Neural progenitor cell (in vitro differentiated cells): Measurements from ENCODE around the gene NAA25. TPM values are rescaled to one million over a fixed set of nuclear protein-coding genes. Genes with fewer than 3 reads are reported as not detected.
"Not testable (repeated sequence)": the region's sequence is repeated elsewhere in the genome, so short reads cannot be mapped to it uniquely, and the experiment has no call there.

Source experiments
- DNase-seq: peaks from one replicate; pipeline ENCODE4 v3.0.0-alpha.2; 2016; ENCODE audit warnings: low spot score
- H2AFZ ChIP-seq: fragments of 200-600 bp; sonication (generic); replicated peaks from 2 replicates; pipeline ENCODE4 v1.6.1; 2016; ENCODE audit warnings: antibody characterized with exemption
- H3F3A ChIP-seq: fragments of 200-600 bp; sonication (generic); 2 replicates; pipeline ENCODE4 v1.6.1; 2016; ENCODE audit warnings: antibody characterized with exemption, low read depth
- H3K27ac ChIP-seq: fragments of 200-600 bp; sonication (generic); 2 replicates; pipeline ENCODE4 v1.5.1; 2016; ENCODE audit warnings: mild to moderate bottlenecking
- H3K27me3 ChIP-seq: fragments of 200-600 bp; sonication (generic); 2 replicates; pipeline ENCODE4 v1.6.1; 2016; ENCODE audit warnings: mild to moderate bottlenecking, moderate library complexity
- H3K36me3 ChIP-seq: fragments of 200-600 bp; sonication (generic); 2 replicates; pipeline ENCODE4 v1.5.1; 2016
- H3K4me1 ChIP-seq: fragments of 200-600 bp; sonication (generic); 2 replicates; pipeline ENCODE4 v1.6.1; 2016; ENCODE audit warnings: mixed run types
- H3K4me2 ChIP-seq: fragments of 200-600 bp; sonication (generic); 2 replicates; pipeline ENCODE4 v1.6.1; 2016
- H3K4me3 ChIP-seq: fragments of 200-600 bp; sonication (generic); 2 replicates; pipeline ENCODE4 v1.5.1; 2016
- H3K79me2 ChIP-seq: fragments of 200-600 bp; sonication (generic); 2 replicates; pipeline ENCODE4 v1.6.1; 2016; ENCODE audit warnings: low read depth
- H3K9ac ChIP-seq: fragments of 200-600 bp; sonication (generic); 2 replicates; pipeline ENCODE4 v1.6.1; 2016
- H3K9me3 ChIP-seq: fragments of 200-600 bp; sonication (generic); 2 replicates; pipeline ENCODE4 v1.5.1; 2016; ENCODE audit warnings: low read depth
- H4K20me1 ChIP-seq: fragments of 200-600 bp; sonication (generic); 2 replicates; pipeline ENCODE4 v1.6.1; 2016; ENCODE audit warnings: low read depth
- H3K27ac Mint-ChIP-seq: 3 replicates; pipeline ENCODE4 v1.8.0; 2021; ENCODE audit warnings: mixed read lengths
- H3K27me3 Mint-ChIP-seq: 2 replicates; pipeline ENCODE4 v1.8.0; 2022; ENCODE audit warnings: low read depth, mild to moderate bottlenecking, inconsistent platforms, moderate library complexity, mixed read lengths; ENCODE audit not compliant: insufficient read depth
- H3K36me3 Mint-ChIP-seq: 3 replicates; pipeline ENCODE4 v1.8.0; 2021; ENCODE audit warnings: mixed read lengths
- H3K4me1 Mint-ChIP-seq: 3 replicates; pipeline ENCODE4 v1.8.0; 2021; ENCODE audit warnings: mixed read lengths
- H3K4me3 Mint-ChIP-seq: 3 replicates; pipeline ENCODE4 v1.8.0; 2021; ENCODE audit warnings: mild to moderate bottlenecking, moderate library complexity, mixed read lengths
- H3K9me3 Mint-ChIP-seq: 3 replicates; pipeline ENCODE4 v1.8.0; 2020; ENCODE audit warnings: mixed read lengths
- CTCF ChIP-seq: fragments of 200-600 bp; sonication (generic); IDR thresholded peaks from 2 replicates; pipeline ENCODE4 v1.5.1; 2017; ENCODE audit warnings: antibody characterized with exemption, mild to moderate bottlenecking
- EZH2 ChIP-seq: fragments of 200-600 bp; sonication (generic); IDR thresholded peaks from 2 replicates; pipeline ENCODE4 v1.6.1; 2017; ENCODE audit warnings: antibody characterized with exemption, mild to moderate bottlenecking, moderate library complexity
- EZH2phosphoT487 ChIP-seq: fragments of 200-600 bp; sonication (generic); IDR thresholded peaks from 2 replicates; pipeline ENCODE4 v1.6.1; 2017; ENCODE audit warnings: antibody characterized with exemption
- total RNA-seq: library from RNA; depleted of rRNA; stranded (reverse); fragments of >200 nt; gene quantifications from 2 replicates; pipeline ENCODE4 v1.2.3, GENCODE V29; 2015; ENCODE audit warnings: low replicate concordance

Gene NAA25
- total RNA-seq, 1 donor from 2014 or later, result 40.7 TPM

GRCh38 chr12:112061137-112061536 is 47.4 kb downstream of the NAA25 start:
- no peaks in the 10 kb centered on the region for H3K27me3 Mint-ChIP-seq
- H3K4me1 ChIP-seq, result no peaks in the 10 kb centered on the region
- no peak overlapping the region for H3K4me3 ChIP-seq
- no peaks in the 10 kb centered on the region for H3K27me3 ChIP-seq
- no peak overlapping the region for H3K27ac ChIP-seq
- H4K20me1 ChIP-seq, result no peaks in the 10 kb centered on the region
- no peaks in the 10 kb centered on the region for H3K4me1 Mint-ChIP-seq
- no peak overlapping the region for H3K9ac ChIP-seq
- TF ChIP-seq EZH2phosphoT487 (no peak), EZH2 (no peak), CTCF (no peak)
- no peak overlapping the region for H2AFZ ChIP-seq
- no peak for DNase-seq
- H3K9me3 Mint-ChIP-seq, result no peaks in the 10 kb centered on the region
- no peaks in the 10 kb centered on the region for H3K9me3 ChIP-seq
- H3K36me3 Mint-ChIP-seq, result peaks cover 15% of the 10 kb centered on the region
- no peaks in the 10 kb centered on the region for H3K79me2 ChIP-seq
- peaks cover 11% of the 10 kb centered on the region for H3K36me3 ChIP-seq
- no peaks in the 10 kb centered on the region for H3F3A ChIP-seq
- no peak overlapping the region for H3K27ac Mint-ChIP-seq
- no peak overlapping the region for H3K4me3 Mint-ChIP-seq
- no peak overlapping the region for H3K4me2 ChIP-seq

- Mint-ChIP-seq H3K36me3 (peaks cover 25% of the 10 kb centered on the region), H3K4me3 (no peak overlapping the region), H3K27ac (no peak overlapping the region), H3K4me1 (no peaks in the 10 kb centered on the region), H3K27me3 (no peaks in the 10 kb centered on the region), H3K9me3 (no peaks in the 10 kb centered on the region)
- Histone ChIP-seq H2AFZ (no peak overlapping the region), H3K9ac (no peak overlapping the region), H3F3A (no peaks in the 10 kb centered on the region), H3K36me3 (peaks cover 25% of the 10 kb centered on the region), H3K27me3 (no peaks in the 10 kb centered on the region), H3K4me3 (no peak overlapping the region), H3K79me2 (no peaks in the 10 kb centered on the region), H3K4me1 (no peaks in the 10 kb centered on the region), H4K20me1 (no peaks in the 10 kb centered on the region), H3K27ac (no peak overlapping the region), H3K4me2 (no peak overlapping the region), H3K9me3 (no peaks in the 10 kb centered on the region)
- DNase-seq, result no peak
- TF ChIP-seq EZH2 (no peak), EZH2phosphoT487 (no peak), CTCF (no peak)
These were observed 59.2 kb downstream of the NAA25 start for GRCh38 chr12:112049351-112049750.

- Histone ChIP-seq H3K9me3 (no peaks in the 10 kb centered on the region), H3K27ac (no peak overlapping the region), H2AFZ (no peak overlapping the region), H4K20me1 (no peaks in the 10 kb centered on the region), H3K79me2 (no peaks in the 10 kb centered on the region), H3F3A (no peaks in the 10 kb centered on the region), H3K27me3 (no peaks in the 10 kb centered on the region), H3K4me1 (no peaks in the 10 kb centered on the region), H3K4me2 (no peak overlapping the region), H3K9ac (no peak overlapping the region), H3K4me3 (no peak overlapping the region), H3K36me3 (peaks cover 32% of the 10 kb centered on the region)
- Mint-ChIP-seq H3K4me1 (no peaks in the 10 kb centered on the region), H3K27me3 (no peaks in the 10 kb centered on the region), H3K36me3 (peaks cover 32% of the 10 kb centered on the region), H3K9me3 (no peaks in the 10 kb centered on the region), H3K4me3 (no peak overlapping the region), H3K27ac (peak overlapping the region; percentile 1)
- DNase-seq, result no peak
- TF ChIP-seq EZH2phosphoT487 (no peak), EZH2 (no peak), CTCF (no peak)
These were observed 62.6 kb downstream of the NAA25 start for GRCh38 chr12:112046003-112046402.

GRCh38 chr12:112036614-112037013 is 72.0 kb downstream of the NAA25 start:
- H3K9me3 Mint-ChIP-seq, H3K9ac ChIP-seq, H3K27me3 ChIP-seq, H3K4me1 ChIP-seq, H3K4me1 Mint-ChIP-seq, H3K27ac Mint-ChIP-seq, H3K4me3 ChIP-seq, H2AFZ ChIP-seq, H4K20me1 ChIP-seq, DNase-seq, H3K79me2 ChIP-seq, H3K27ac ChIP-seq, H3K4me2 ChIP-seq, H3K27me3 Mint-ChIP-seq, H3K9me3 ChIP-seq, H3K4me3 Mint-ChIP-seq: not testable (repeated sequence)
- peaks cover 48% of the 10 kb centered on the region for H3K36me3 ChIP-seq
- H3F3A ChIP-seq, result peaks cover 30% of the 10 kb centered on the region
- H3K36me3 Mint-ChIP-seq, result peaks cover 24% of the 10 kb centered on the region
